CD8-positive, alpha-beta memory T cell (primary cell): ENCODE measurements around the gene FANCM. TPM values are rescaled to one million over a fixed set of nuclear protein-coding genes. Genes with fewer than 3 reads are reported as not detected.
A peak's percentile ranks its signal among the peaks of the same experiment; 100 is the strongest.
"Not testable (repeated sequence)": the region's sequence is repeated elsewhere in the genome, so short reads cannot be mapped to it uniquely, and the experiment has no call there.

ENCODE experiments used
- CTCF ChIA-PET: fragments of 350-600 bp; sonication (Branson Sonifier 250); formaldehyde crosslinking; loops from one replicate; lab custom pipeline; 2021; ENCODE audit warnings: antibody characterized with exemption; lab: Charles Lee
- POLR2A ChIA-PET: fragments of 350-600 bp; sonication (Branson Sonifier 250); formaldehyde crosslinking; loops from one replicate; lab custom pipeline; 2021; ENCODE audit warnings: antibody characterized with exemption; lab: Charles Lee
- DNase-seq, 5 donors: peaks; one replicate each; pipeline versions ENCODE4 v3.0.0 to v3.0.0-alpha.2; 2020 to 2022; ENCODE audit warnings: mixed read lengths in 1 of 5
- H3K27ac ChIP-seq: one replicate; pipeline ENCODE4 v1.7.0; 2013; ENCODE audit warnings: low read depth, mild to moderate bottlenecking, low read length, moderate library complexity
- H3K27me3 ChIP-seq: 2 replicates; pipeline ENCODE4 v1.7.0; 2013; ENCODE audit warnings: low read length, mild to moderate bottlenecking; ENCODE audit not compliant: insufficient read depth, poor library complexity, severe bottlenecking
- H3K36me3 ChIP-seq: 2 replicates; pipeline ENCODE4 v1.7.0; 2013; ENCODE audit warnings: mild to moderate bottlenecking, low read length, moderate library complexity; ENCODE audit not compliant: insufficient read depth
- H3K4me1 ChIP-seq: 2 replicates; pipeline ENCODE4 v1.7.0; 2013; ENCODE audit warnings: mild to moderate bottlenecking, low read length, moderate library complexity; ENCODE audit not compliant: insufficient read depth
- H3K4me3 ChIP-seq: 2 replicates; pipeline ENCODE4 v1.7.0; 2013; ENCODE audit warnings: mild to moderate bottlenecking, low read length
- H3K9me3 ChIP-seq: 2 replicates; pipeline ENCODE4 v1.7.0; 2013; ENCODE audit warnings: mild to moderate bottlenecking, low read length
- H3K27ac Mint-ChIP-seq, 8 donors: one replicate each; pipeline ENCODE4 v1.8.0; 2020 to 2021; ENCODE audit warnings: mixed read lengths in 8 of 8, mild to moderate bottlenecking in 6 of 8, inconsistent platforms in 3 of 8, moderate library complexity in 3 of 8
- H3K27me3 Mint-ChIP-seq, 2 donors: one replicate each; pipeline ENCODE4 v1.8.0; 2020 to 2021; ENCODE audit warnings: mixed read lengths in 2 of 2, mild to moderate bottlenecking in 1 of 2, moderate library complexity in 1 of 2
- H3K36me3 Mint-ChIP-seq, 3 donors: one replicate each; pipeline ENCODE4 v1.8.0; 2020 to 2021; ENCODE audit warnings: mixed read lengths in 3 of 3, inconsistent platforms in 1 of 3, mild to moderate bottlenecking in 1 of 3
- H3K4me1 Mint-ChIP-seq, 3 donors: one replicate each; pipeline ENCODE4 v1.8.0; 2020 to 2021; ENCODE audit warnings: mixed read lengths in 3 of 3, inconsistent platforms in 1 of 3, mild to moderate bottlenecking in 1 of 3
- H3K4me3 Mint-ChIP-seq, 7 donors: one replicate each; pipeline ENCODE4 v1.8.0; 2020 to 2021; ENCODE audit warnings: mixed read lengths in 7 of 7, mild to moderate bottlenecking in 6 of 7, moderate library complexity in 4 of 7, inconsistent platforms in 2 of 7
- H3K9me3 Mint-ChIP-seq, 5 donors: one replicate each; pipeline ENCODE4 v1.8.0; 2020 to 2022; ENCODE audit warnings: mixed read lengths in 5 of 5, mild to moderate bottlenecking in 3 of 5, moderate library complexity in 2 of 5, inconsistent platforms in 1 of 5
- polyA plus RNA-seq: library from polyadenylated mRNA; unstranded; fragments of 300-500 nt; fragmentation: Illumina TruSeq; gene quantifications from one replicate; pipeline ENCODE4 v1.2.3, GENCODE V29; 2021
- total RNA-seq, 2 experiments: library from RNA; stranded (reverse); gene quantifications; one replicate each; pipeline ENCODE4 v1.2.3, GENCODE V29; 2021

The FANCM gene
- total and polyA plus RNA-seq, 3 experiments from 2014 or later = 4.6 to 12.6 (median 11.8) TPM

DNA sequence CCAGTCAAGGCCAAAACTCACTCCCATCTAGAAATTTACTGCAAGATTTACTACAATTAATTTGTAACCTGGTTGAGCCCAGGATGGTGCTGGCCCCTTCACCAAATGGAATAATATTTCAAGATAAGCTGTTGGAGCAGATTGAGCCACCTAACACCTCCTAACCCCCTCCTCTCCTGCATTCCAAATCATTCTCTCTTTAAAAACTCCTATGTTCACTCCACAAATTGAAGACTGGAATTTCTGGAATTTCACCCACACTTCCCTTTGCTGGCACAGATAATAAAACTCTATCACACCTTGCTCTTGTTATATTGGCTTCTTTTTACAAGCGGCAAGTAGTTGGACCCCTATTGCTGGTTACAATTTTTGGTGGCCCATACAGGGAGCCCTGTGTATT lies 75.6 kb downstream of the FANCM start:
- POLR2A ChIA-PET = no interaction called here

DNA sequence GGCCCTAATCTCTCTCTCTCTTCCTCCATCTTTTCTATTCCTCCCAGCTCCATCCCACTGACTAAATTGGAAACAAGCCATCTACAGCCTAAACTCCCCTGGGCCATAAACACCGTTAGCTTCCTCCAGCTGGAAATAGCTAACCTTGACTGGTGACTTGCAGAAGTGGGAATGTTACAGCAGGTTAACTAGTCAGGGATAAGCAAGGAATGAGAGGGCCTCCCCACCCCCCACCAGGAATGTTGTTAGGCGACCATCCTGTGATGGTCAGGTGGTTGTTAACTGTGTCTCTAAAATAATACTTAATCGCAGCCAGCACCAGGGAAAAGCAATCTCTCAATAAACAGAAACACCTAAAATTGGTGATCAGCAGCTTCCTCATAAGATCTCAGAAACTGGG lies 76.5 kb downstream of the FANCM start:
- no peaks in the 10 kb centered on the region for H3K4me1 ChIP-seq
- Mint-ChIP-seq H3K9me3 (no peaks in the 10 kb centered on the region), H3K4me3 (no peak overlapping the region), H3K36me3 (peaks cover 0 to 64% (median 19%) of the 10 kb centered on the region in 3 donors), H3K27ac (peak overlapping the region in 2 of 8 donors; percentile 53 to 71), H3K27me3 (no peaks in the 10 kb centered on the region), H3K4me1 (no peaks in the 10 kb centered on the region)
- peaks cover 11% of the 10 kb centered on the region for H3K36me3 ChIP-seq
- POLR2A ChIA-PET = no interaction called here
- CTCF ChIA-PET = no interaction called here
- DNase-seq = no peak
- H3K9me3 ChIP-seq = no peaks in the 10 kb centered on the region
- no peaks in the 10 kb centered on the region for H3K27me3 ChIP-seq
- no peak overlapping the region for H3K27ac ChIP-seq
- H3K4me3 ChIP-seq = no peak overlapping the region

More for the DNA sequence above, 75.6 kb downstream of the FANCM start:
- Mint-ChIP-seq H3K36me3 (peaks cover 0 to 64% (median 16%) of the 10 kb centered on the region in 3 donors), H3K4me1 (no peaks in the 10 kb centered on the region), H3K27ac (peak overlapping the region in 2 of 8 donors; percentile 3 to 58), H3K27me3 (no peaks in the 10 kb centered on the region), H3K4me3 (no peak overlapping the region), H3K9me3 (no peaks in the 10 kb centered on the region)
- DNase-seq = no peak
- H3K9me3 ChIP-seq = no peaks in the 10 kb centered on the region
- no peak overlapping the region for H3K27ac ChIP-seq
- no peak overlapping the region for H3K4me3 ChIP-seq
- H3K4me1 ChIP-seq = no peaks in the 10 kb centered on the region
- CTCF ChIA-PET = no interaction called here
- peaks cover 11% of the 10 kb centered on the region for H3K36me3 ChIP-seq
- no peaks in the 10 kb centered on the region for H3K27me3 ChIP-seq

DNA sequence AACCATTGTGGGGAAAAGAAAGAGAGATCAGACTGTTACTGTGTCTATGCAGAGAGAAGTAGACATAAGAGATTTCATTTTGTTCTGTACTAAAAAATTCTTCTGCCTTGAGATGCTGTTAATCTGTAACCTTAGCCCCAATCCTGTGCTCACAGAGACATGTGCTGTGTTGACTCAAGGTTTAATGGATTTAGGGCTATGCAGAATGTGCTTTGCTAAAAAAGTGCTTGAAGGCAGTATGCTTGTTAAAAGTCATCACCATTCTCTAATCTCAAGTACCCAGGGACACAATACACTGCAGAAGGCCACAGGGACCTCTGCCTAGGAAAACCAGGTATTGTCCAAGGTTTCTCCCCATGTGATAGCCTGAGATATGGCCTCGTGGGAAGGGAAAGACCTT lies 78.0 kb downstream of the FANCM start:
- H3K4me3 ChIP-seq, DNase-seq, H3K4me1 Mint-ChIP-seq, H3K27me3 Mint-ChIP-seq, H3K27ac Mint-ChIP-seq, H3K4me3 Mint-ChIP-seq, CTCF ChIA-PET, H3K27ac ChIP-seq, POLR2A ChIA-PET, H3K9me3 Mint-ChIP-seq, H3K9me3 ChIP-seq, H3K4me1 ChIP-seq, H3K27me3 ChIP-seq: not testable (repeated sequence)
- peaks cover 11% of the 10 kb centered on the region for H3K36me3 ChIP-seq
- H3K36me3 Mint-ChIP-seq = peaks cover 0 to 68% (median 24%) of the 10 kb centered on the region in 3 donors

DNA sequence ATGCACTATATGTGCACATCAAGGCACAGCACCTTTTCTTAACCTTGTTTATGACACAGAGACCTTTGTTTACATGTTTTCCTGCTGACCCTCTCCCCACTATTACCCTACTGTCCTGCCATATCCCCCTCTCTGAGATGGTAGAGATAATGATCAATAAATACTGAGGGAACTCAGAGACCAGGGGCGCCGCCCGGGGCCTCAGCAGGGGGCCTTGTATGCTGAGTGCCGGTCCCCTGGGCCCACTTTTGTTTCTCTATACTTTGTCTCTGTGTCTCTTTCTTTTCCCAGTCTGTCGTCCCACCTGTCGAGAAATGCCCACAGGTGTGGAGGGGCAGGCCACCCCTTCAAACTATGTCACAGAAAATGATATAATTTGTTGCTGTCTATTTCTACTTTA lies 78.6 kb downstream of the FANCM start:
- H3K4me3 ChIP-seq, H3K27me3 ChIP-seq, H3K27me3 Mint-ChIP-seq, H3K27ac Mint-ChIP-seq, CTCF ChIA-PET, H3K9me3 Mint-ChIP-seq, H3K4me1 Mint-ChIP-seq, DNase-seq, H3K9me3 ChIP-seq, H3K4me3 Mint-ChIP-seq, H3K4me1 ChIP-seq, H3K27ac ChIP-seq, POLR2A ChIA-PET: not testable (repeated sequence)
- peaks cover 0 to 67% (median 22%) of the 10 kb centered on the region in 3 donors for H3K36me3 Mint-ChIP-seq
- H3K36me3 ChIP-seq = peaks cover 10% of the 10 kb centered on the region

DNA sequence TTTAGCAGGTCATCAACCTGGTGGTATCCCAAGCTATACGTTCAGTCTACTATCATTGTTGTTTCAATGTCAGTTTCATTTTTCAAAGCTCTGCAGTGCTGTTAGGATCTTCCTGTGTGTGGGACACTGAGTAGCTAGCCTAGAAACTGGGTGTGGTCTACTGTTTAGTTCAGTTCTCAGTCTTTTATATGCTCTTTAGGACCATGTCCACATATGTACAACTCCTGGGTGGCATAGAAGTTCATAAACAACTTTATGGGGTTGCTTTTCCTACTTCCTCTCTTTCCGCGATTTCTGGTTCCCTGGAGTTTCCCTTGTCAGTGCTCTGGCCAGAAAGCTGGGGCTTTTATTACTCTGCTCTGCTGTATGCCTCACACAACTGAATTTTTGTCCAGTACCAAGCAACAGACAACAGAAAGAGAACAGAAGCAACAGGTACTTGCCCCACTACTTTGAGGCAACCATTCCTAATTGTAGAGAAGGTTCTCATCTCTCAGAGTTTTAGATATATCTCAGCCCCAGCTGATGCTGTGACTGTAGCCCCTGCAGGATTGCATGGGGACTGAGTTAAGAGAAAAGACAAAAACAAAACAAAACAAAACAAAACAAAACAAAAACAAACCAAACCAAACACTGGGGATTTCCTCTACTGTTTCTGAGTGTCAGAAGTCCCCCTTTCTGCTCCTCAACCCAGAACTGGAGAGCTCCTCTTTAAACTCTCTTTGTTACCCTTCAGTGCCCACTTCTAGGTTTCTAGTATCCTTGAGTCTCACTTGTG lies 86.9 kb downstream of the FANCM start:
- POLR2A ChIA-PET = no interaction called here
- Histone ChIP-seq H3K4me3 (no peak overlapping the region), H3K9me3 (no peaks in the 10 kb centered on the region), H3K36me3 (peaks cover 3% of the 10 kb centered on the region), H3K4me1 (no peaks in the 10 kb centered on the region), H3K27me3 (no peaks in the 10 kb centered on the region), H3K27ac (no peak overlapping the region)
- H3K36me3 Mint-ChIP-seq = peaks cover 25 to 55% (median 39%) of the 10 kb centered on the region in 3 donors
- CTCF ChIA-PET = no interaction called here
- no peaks in the 10 kb centered on the region for H3K9me3 Mint-ChIP-seq
- H3K4me3 Mint-ChIP-seq = no peak overlapping the region
- H3K27ac Mint-ChIP-seq = peak overlapping the region in 1 of 8 donors; percentile 41
- H3K4me1 Mint-ChIP-seq = peaks cover 0 to 14% (median 4%) of the 10 kb centered on the region in 3 donors
- no peak for DNase-seq
- no peaks in the 10 kb centered on the region for H3K27me3 Mint-ChIP-seq

DNA sequence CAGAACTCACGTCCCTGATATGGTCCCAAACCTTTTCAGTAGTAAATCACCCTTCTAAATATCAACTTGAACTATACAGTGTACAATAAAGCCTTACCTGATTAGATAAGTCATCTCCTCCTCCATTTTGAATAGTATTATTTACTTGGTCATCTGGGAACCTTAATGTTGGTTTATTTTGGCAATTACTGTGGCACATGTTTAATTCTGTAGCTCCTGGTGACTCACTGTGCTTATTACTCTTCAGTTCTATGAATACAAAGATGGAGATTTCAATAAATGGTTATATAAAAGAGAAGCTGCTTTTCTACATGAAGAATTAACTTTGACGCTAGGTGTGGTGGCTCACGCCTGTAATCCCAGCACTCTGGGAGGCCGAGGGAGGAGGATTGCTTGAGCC lies 91.8 kb downstream of the FANCM start:
- no peak overlapping the region for H3K4me3 Mint-ChIP-seq
- Histone ChIP-seq H3K4me3 (no peak overlapping the region), H3K27me3 (no peaks in the 10 kb centered on the region), H3K4me1 (no peaks in the 10 kb centered on the region), H3K27ac (no peak overlapping the region), H3K9me3 (no peaks in the 10 kb centered on the region), H3K36me3 (peaks cover 3% of the 10 kb centered on the region)
- no peak overlapping the region for H3K27ac Mint-ChIP-seq
- DNase-seq = no peak
- H3K36me3 Mint-ChIP-seq = peaks cover 40 to 78% (median 46%) of the 10 kb centered on the region in 3 donors
- ChIA-PET CTCF (no interaction called here), POLR2A (no interaction called here)
- H3K9me3 Mint-ChIP-seq = no peaks in the 10 kb centered on the region
- peaks cover 0 to 16% (median 4%) of the 10 kb centered on the region in 3 donors for H3K4me1 Mint-ChIP-seq
- no peaks in the 10 kb centered on the region for H3K27me3 Mint-ChIP-seq

DNA sequence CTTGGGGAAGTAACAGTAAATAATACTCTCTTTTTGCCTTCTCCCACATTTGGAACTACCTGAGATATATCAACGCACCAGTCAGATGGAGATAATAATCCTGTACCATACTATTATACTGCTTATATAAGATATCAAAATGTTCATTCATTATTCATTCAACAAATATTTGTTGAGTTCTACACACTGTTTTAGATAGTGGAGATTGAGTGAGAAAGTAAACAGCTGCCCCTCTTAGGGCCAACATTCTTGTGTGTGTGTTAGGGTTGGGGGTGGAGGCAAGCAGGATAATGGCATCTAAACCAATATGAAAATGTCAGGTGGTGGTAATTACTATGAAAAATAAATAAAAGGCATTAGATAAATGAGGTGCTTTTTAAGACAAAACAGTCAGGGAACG lies 103.3 kb downstream of the FANCM start:
- no peaks in the 10 kb centered on the region for H3K27me3 Mint-ChIP-seq
- no peak overlapping the region for H3K27ac ChIP-seq
- no peaks in the 10 kb centered on the region for H3K4me1 ChIP-seq
- no peak overlapping the region for H3K4me3 ChIP-seq
- peaks cover 0 to 6% (median 0%) of the 10 kb centered on the region in 3 donors for H3K4me1 Mint-ChIP-seq
- no peaks in the 10 kb centered on the region for H3K9me3 ChIP-seq
- no peak overlapping the region for H3K27ac Mint-ChIP-seq
- H3K9me3 Mint-ChIP-seq = no peaks in the 10 kb centered on the region
- peaks cover 16 to 32% (median 19%) of the 10 kb centered on the region in 3 donors for H3K36me3 Mint-ChIP-seq
- H3K36me3 ChIP-seq = peaks cover 7% of the 10 kb centered on the region
- H3K27me3 ChIP-seq = no peaks in the 10 kb centered on the region
- POLR2A ChIA-PET = no interaction called here
- no peak overlapping the region for H3K4me3 Mint-ChIP-seq
- CTCF ChIA-PET = interaction anchor here (0.6 kb wide), 1 partner anchor 14 kb away, joined by 3 read pairs; the partner anchor contains the start of gene MIS18BP1
- DNase-seq = no peak

DNA sequence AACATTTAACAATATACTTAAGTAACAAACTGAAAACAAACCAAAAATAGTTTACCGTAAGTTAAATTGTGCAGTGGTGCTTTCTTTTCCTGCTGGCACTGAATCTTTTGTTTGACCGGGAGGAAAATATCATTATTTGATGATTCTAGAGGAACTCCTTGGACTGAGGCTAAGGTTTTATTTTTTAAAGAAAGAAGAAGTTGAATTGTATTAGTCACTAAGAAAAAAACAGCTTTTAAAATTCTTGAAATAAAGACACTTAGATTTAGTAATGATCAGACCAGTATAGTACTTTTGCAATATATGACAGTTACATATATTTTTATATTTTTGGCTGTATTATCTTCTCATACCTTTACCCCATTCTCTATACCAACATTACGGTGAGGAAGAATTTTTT lies 107.0 kb downstream of the FANCM start:
- CTCF ChIA-PET = interaction anchor here (0.8 to 2.3 kb wide), 2 partner anchors 11 to 346 kb away, joined by 3 to 9 read pairs; partner anchors contain the start of gene MIS18BP1

More for the DNA sequence above, 107.0 kb downstream of the FANCM start:
- Mint-ChIP-seq H3K4me3 (no peak overlapping the region), H3K4me1 (peaks cover 0 to 6% (median 0%) of the 10 kb centered on the region in 3 donors), H3K27ac (peak overlapping the region in 1 of 8 donors; percentile 51), H3K36me3 (peaks cover 9 to 15% (median 13%) of the 10 kb centered on the region in 3 donors), H3K27me3 (no peaks in the 10 kb centered on the region), H3K9me3 (no peaks in the 10 kb centered on the region)
- POLR2A ChIA-PET = no interaction called here
- Histone ChIP-seq H3K9me3 (no peaks in the 10 kb centered on the region), H3K4me1 (peaks cover 14% of the 10 kb centered on the region), H3K4me3 (no peak overlapping the region), H3K36me3 (no peaks in the 10 kb centered on the region), H3K27me3 (no peaks in the 10 kb centered on the region), H3K27ac (no peak overlapping the region)
- DNase-seq = no peak
